ENCODE measurements around the gene PALD1.
A peak's percentile ranks its signal among the peaks of the same experiment; 100 is the strongest.

The PALD1 gene

GRCh38 chr10:70538195-70538520, 59.6 kb downstream of the PALD1 start:
- DNase-seq, result no peak

- no peak for DNase-seq
Observed at GRCh38 chr10:70538731-70539338, 60.3 kb downstream of the PALD1 start.

- no peak for DNase-seq
Observed at GRCh38 chr10:70539471-70539870, 60.9 kb downstream of the PALD1 start.

- DNase-seq, result peak; percentile 11
Observed at GRCh38 chr10:70540089-70540788, 61.7 kb downstream of the PALD1 start.

- no peak for DNase-seq
Observed at GRCh38 chr10:70540789-70541360, 62.3 kb downstream of the PALD1 start.

- no peak for DNase-seq
Observed at GRCh38 chr10:70541736-70542564, 63.4 kb downstream of the PALD1 start.

GRCh38 chr10:70542565-70542938, 64.0 kb downstream of the PALD1 start:
- no peak for DNase-seq

- no peak for DNase-seq
Observed at GRCh38 chr10:70543911-70544310, 65.3 kb downstream of the PALD1 start.

- DNase-seq, result no peak
Observed at GRCh38 chr10:70544431-70545340, 66.1 kb downstream of the PALD1 start.

- DNase-seq, result no peak
Observed at GRCh38 chr10:70546584-70546983, 68.0 kb downstream of the PALD1 start.

- DNase-seq, result no peak
Observed at GRCh38 chr10:70549351-70549961, 70.9 kb downstream of the PALD1 start.

GRCh38 chr10:70549962-70550458, 71.4 kb downstream of the PALD1 start:
- peak; percentile 74 for DNase-seq

- DNase-seq, result no peak
Observed at GRCh38 chr10:70550459-70550858, 71.9 kb downstream of the PALD1 start.

GRCh38 chr10:70551466-70551865, 72.9 kb downstream of the PALD1 start:
- no peak for DNase-seq

GRCh38 chr10:70551971-70552422, 73.4 kb downstream of the PALD1 start:
- no peak for DNase-seq

GRCh38 chr10:70552586-70552985, 74.0 kb downstream of the PALD1 start:
- DNase-seq, result no peak

GRCh38 chr10:70555371-70555770, 76.8 kb downstream of the PALD1 start:
- no peak for DNase-seq

GRCh38 chr10:70557086-70557845, 78.7 kb downstream of the PALD1 start:
- no peak for DNase-seq

- DNase-seq, result no peak
Observed at GRCh38 chr10:70557876-70558275, 79.3 kb downstream of the PALD1 start.

GRCh38 chr10:70558295-70558694, 79.7 kb downstream of the PALD1 start:
- no peak for DNase-seq

Data from CD4-positive, alpha-beta T cell treated with Interleukin-12 subunit alpha and Interleukin-12 subunit beta, for 1 hour (primary cell).